IPS-NIHi11 (cell line): ENCODE measurements around the gene COL23A1.

Experiments used
- DNase-seq: peaks from one replicate; pipeline ENCODE4 v3.0.0; 2012; ENCODE audit warnings: mixed read lengths, low spot score

Gene COL23A1

GRCh38 chr5:178421699-178422399, 168.3 kb downstream of the COL23A1 start:
- DNase-seq: no peak

GRCh38 chr5:178421128-178421527, 169.1 kb downstream of the COL23A1 start:
- no peak for DNase-seq

GRCh38 chr5:178420354-178420781, 169.8 kb downstream of the COL23A1 start:
- DNase-seq: peak; percentile 67

DNA sequence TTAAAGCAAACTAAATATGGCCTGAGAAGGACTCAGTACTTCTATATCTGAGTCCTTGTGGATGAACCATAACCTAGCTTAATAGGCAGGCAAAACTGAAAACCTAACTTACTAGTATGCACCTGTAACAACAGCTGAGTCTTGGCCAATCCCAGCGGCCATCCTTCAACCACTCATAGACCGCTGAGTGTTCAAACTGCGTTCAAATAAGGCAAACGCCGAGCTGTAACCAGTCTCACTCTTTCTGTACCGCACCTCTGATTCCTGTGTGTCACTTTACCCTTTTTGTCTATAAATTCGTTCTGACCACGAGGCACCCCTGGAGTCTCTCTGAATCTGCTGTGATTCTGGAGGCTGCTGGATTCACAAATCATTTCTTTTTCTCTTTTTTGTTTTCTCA, 170.5 kb downstream of the COL23A1 start:
- DNase-seq: no peak

GRCh38 chr5:178419196-178419595, 171.0 kb downstream of the COL23A1 start:
- DNase-seq: no peak

GRCh38 chr5:178418471-178419010, 171.7 kb downstream of the COL23A1 start:
- no peak for DNase-seq

- no peak for DNase-seq
Measured at GRCh38 chr5:178418031-178418430, 172.2 kb downstream of the COL23A1 start.

GRCh38 chr5:178417391-178417811, 172.8 kb downstream of the COL23A1 start:
- DNase-seq: no peak

- no peak for DNase-seq
Measured at GRCh38 chr5:178416919-178417318, 173.3 kb downstream of the COL23A1 start.

DNA sequence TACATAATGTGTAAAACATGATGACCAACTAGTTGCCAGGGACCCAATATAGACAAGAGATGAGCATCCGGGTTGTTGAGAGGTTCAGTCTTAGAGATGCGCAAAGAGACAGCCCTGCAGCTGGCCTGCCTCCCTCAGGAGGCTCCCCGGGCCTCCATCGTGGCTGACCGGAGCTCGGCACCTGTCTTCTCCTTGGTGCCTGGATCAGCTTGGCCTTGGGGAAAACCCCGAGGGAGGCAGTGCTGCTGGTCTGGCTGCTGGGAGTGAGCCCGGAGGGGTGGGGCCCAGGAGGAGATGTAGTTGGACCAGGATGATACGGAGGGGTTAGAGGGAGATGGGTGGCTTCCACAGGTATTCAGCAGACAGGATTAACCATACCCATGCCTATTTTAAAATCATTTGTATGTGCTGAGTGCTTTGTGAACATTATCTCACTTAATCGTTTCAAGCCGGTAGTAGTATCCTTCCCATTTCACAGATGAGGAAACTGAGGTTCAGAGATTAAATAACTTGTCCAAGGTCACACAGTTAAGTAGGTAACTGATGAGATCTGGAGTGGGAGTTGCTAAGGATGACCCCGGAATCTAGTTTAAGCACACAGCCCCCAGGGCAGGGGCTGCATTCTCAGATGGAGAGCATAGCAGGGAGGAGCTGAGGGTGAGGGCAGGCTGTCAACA, 173.8 kb downstream of the COL23A1 start:
- no peak for DNase-seq

DNA sequence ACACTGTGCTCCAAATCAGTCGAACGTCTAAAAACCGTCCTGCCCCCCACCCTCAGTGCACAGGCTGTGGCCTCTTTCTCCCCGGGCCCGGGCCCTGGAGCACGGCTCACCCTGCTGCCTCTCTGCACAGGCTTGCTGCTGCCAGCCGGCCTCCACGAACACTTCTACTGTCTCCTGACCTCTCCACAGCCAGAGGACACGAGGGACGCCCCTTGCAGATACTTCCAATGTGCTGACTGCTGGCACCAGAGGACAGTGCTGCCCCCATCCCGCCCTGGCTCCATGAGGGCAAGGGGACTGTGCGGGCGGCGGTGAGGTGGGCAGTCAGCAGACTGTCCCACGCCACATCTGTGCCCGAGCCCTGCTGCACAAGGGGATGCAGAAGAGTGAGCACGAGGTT, 174.8 kb downstream of the COL23A1 start:
- DNase-seq: no peak

DNA sequence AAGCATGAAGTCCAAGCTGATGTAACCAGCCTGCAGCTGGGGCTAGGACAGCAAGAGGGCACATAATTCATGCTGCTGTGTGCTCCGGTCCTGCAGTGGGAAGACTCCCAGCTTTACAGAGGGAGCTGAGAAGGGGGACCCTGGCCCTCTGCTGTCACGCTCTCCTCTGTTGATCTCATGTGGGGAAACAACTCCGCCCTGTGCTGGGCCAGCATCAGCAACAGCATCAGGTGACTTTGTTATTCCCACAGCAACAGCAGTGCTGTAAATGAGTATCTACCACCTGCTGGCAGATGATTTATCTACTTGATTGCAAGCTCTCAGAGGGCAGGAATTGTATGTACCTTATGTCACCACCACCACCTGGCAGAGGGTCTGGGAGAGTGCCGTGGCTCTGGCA, 176.2 kb downstream of the COL23A1 start:
- no peak for DNase-seq

DNA sequence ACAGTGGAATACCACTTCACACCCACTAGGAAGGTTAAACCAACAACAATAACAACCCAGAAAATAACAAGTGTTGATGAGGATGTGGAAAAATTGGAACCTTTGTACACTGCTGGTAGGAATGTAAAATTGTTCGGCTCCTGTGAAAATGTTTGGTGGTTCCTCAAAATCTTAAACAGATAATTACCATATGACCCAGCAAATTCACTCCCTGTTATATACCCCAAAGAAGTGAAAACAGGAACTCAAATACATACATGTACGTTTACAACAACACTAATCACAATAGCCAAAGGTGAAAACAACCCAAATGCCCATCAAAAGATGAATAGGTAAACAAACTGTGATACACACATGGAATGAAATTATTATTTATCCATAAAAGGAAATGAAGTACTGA, 179.1 kb downstream of the COL23A1 start:
- no peak for DNase-seq

DNA sequence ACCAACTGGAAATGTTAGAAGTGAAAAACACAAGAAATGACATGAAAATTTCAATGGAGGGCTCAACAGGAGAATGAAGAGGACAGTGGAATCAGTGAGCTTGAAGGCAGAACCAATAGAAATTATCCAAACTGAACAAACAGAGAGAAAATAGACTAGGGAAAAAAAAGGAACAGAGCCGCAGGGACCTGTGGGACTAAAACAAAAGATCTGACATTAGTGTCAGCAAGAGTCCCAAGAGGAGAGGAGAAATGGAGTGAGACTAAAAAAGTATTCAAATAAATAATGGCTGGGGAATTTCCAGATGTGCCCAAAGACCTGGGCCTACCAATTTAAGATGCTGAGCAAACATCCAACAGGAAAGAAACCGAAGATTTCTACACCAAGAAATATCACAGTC, 182.5 kb downstream of the COL23A1 start:
- DNase-seq: no peak

DNA sequence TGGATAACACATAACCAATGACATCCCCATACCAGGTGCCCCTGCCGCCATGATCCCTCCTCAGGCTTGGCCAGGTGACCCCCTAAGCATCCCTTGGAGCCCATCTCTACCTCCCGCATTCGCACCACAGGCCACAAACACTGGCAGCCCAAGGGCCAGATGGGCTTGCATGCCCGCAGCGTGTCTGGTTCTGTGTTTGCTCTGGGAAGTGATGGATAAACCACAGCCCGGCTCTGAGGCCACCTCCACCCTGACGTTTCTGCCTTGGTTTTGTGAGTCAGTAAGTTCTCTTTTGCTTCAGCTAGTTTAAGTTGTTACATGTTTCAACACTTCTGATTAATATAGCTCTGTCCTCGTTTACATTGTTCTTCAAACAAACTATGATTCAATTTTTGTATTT, 185.2 kb downstream of the COL23A1 start:
- DNase-seq: no peak

DNA sequence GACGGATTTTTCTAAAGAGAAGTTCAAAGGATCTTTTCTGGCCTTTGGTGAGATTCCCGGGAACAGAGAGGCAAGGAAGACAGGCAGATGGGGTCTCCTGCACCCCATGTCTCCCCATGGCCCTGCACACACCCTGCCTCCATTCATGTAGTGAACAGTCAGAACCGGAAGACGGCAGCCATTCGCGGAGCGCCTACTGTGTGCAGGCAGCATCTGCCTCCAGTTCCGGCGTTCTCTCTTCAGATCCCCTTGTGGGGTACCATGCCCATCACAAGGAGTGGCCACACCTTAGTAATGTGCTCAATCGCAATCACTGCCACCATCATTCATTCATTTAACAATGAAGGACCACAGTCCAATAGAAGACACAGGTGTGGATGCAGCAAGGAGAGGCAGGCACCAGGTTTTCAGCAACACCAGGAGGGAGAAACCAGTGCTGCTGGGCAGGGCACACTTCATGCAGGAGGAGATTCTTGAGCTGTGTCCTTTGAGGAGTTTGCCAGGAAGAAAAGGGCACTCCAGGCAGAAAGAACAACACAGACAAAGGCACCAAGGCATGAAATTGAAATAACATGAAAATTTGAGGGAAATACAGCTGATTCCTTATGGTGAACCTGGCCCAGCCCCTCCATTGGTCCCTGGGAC, 186.1 kb downstream of the COL23A1 start:
- no peak for DNase-seq

DNA sequence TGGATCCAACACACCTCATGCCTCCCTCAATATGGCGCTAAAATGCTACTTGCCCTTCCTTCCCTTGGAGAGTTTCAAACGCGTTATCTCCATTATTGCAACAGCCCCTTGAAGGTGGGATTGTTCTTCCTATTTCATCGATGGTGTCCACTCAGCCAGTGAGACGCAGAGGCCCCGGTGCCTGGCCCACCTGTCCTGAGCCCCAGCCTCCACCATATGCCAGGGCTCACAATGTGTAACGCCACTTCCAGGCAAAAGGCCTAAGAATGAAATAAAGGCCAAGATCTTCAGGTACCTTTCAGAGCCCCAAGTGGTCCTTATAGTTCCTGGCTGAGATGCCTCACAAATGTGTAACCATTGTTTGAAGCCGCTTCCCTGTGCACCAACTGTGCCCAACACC, 186.8 kb downstream of the COL23A1 start:
- no peak for DNase-seq

GRCh38 chr5:178399701-178400095, 190.5 kb downstream of the COL23A1 start:
- no peak for DNase-seq

DNA sequence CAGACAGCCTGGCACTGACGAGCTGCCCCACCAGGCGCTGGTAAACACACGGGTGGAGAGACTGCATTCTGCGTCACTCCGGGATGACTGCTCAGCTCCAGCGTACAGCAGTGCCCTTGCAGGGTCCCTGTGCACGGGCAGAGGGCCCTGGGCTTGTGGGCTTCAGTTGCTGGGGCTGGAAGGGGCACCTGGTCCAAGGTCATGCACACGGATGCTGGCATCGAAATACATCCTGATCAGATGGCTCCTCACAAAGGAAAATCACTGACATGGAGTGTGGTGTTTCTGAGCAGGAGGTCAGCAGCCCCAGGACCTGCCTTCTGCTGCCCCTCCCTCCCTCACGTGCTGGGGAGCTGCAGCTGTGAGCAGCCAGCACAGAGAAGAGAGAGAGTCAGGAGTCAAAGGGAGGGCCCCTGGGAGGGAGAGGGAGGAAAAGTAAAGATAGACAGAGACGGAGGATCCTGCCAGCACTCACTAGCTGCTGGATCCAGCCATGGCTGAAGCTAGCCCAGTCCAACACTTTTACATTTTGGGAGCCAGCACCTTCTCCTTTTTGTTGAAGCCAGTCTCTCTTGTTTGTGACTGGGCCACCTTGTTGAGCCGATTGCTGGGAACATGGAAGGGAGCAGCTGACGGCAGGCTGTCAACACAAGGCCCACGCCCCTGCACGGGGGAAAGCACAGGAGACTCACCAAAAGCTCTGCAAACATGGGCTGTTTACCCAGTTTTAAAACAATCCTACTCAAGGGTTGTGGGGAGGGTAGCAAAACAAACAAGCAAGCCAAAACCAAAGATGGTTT, 191.1 kb downstream of the COL23A1 start:
- DNase-seq: no peak

DNA sequence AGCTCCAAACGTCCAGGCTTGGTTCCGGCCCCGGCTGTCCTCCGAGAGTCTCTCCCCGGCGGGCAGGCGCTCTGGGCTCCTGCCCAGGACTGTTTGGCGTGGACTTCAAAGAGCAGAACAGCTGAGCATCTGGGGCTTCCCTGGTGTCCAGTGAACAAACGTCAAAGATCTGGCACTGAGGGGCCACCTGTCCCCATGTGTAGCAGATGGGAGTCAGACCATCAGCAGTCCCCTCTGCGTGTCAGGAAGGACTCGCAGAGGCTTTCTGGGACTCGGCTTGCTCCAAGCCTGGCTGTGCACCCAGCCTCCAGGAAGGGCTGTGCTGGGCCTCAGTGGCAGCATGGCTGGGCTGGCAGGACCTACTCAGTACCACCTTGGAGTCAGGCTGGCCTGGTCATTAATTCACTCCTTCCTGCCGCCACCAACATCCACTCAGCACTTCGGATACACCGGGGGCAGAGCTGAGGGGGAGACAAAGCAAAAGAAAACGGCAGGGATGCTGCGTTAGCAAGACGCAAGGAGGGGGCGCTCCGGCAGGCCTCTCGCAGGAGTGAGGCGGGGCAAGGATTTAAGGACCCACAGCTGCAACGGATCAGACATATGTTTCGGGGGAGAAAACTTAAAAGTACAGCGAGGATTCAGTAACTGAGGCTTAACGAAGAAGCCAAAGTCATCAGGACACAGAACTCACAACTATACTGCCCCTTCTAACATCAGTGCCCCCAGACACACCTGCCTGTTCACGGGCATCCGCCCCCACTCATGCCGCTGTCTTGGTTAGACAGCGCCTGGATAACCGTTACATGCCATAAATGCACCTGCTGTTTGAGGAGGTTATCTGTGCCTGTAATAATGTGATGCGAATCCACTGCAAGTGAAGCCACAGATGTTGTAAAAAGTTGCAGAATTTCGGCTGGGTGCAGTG, 193.1 kb downstream of the COL23A1 start:
- peak; percentile 50 for DNase-seq

GRCh38 chr5:178394074-178394473, 196.1 kb downstream of the COL23A1 start:
- DNase-seq: no peak
